HUES64 (cell line): ENCODE results near the gene BMPER.
"Not testable (repeated sequence)": the region's sequence is repeated elsewhere in the genome, so short reads cannot be mapped to it uniquely, and the experiment has no call there.

Source experiments
- H3K27ac ChIP-seq: 2 replicates; pipeline ENCODE4 v1.7.0; 2013; ENCODE audit warnings: low read depth, low read length, inconsistent platforms
- H3K27me3 ChIP-seq: 2 replicates; pipeline ENCODE4 v1.6.1; 2013; ENCODE audit warnings: mild to moderate bottlenecking, low read length; ENCODE audit not compliant: insufficient read depth
- H3K36me3 ChIP-seq: 2 replicates; pipeline ENCODE4 v1.6.1; 2013; ENCODE audit warnings: mild to moderate bottlenecking, low read length; ENCODE audit not compliant: insufficient read depth
- H3K4me1 ChIP-seq: 2 replicates; pipeline ENCODE4 v1.6.1; 2013; ENCODE audit warnings: mild to moderate bottlenecking, low read length, moderate library complexity; ENCODE audit not compliant: insufficient read depth
- H3K4me3 ChIP-seq: 2 replicates; pipeline ENCODE4 v1.5.1; 2013; ENCODE audit warnings: mild to moderate bottlenecking, low read length, moderate library complexity
- H3K9ac ChIP-seq: 2 replicates; pipeline ENCODE4 v1.6.1; 2013; ENCODE audit warnings: mild to moderate bottlenecking, low read depth, low read length
- H3K9me3 ChIP-seq: 2 replicates; pipeline ENCODE4 v1.6.1; 2013; ENCODE audit warnings: low read depth, low read length; ENCODE audit not compliant: insufficient read depth
- WGBS: fragments of 150-250, 120-280 bp; methylation state at CpG from one replicate; pipeline ENCODE4 v1.1.7; 2013; ENCODE audit warnings: missing lambda C conversion rate; 5-methylcytosine and 5-hydroxymethylcytosine counted together

BMPER gene

GRCh38 chr7:34174688-34175616 lies 269.6 kb downstream of the BMPER start:
- Histone ChIP-seq H3K9ac (peak overlapping the region; percentile 66; the same call in 1 of the 2 replicates), H3K4me3 (peak overlapping the region; percentile 48)
- not testable (repeated sequence) for H3K27ac ChIP-seq, H3K9me3 ChIP-seq, H3K27me3 ChIP-seq, H3K36me3 ChIP-seq, H3K4me1 ChIP-seq
- 51% methylated on average over 30 of the region's 32 CpGs for WGBS

- Histone ChIP-seq H3K4me1 (no peaks in the 10 kb centered on the region), H3K27me3 (no peaks in the 10 kb centered on the region), H3K36me3 (no peaks in the 10 kb centered on the region), H3K9ac (no peak overlapping the region), H3K4me3 (peak overlapping the region; percentile 48; the same call in 1 of the 2 replicates), H3K9me3 (peaks cover 5% of the 10 kb centered on the region; the same call in 1 of the 2 replicates), H3K27ac (no peak overlapping the region)
- 81% methylated on average over 3 of the region's 3 CpGs for WGBS
These were observed 270.5 kb downstream of the BMPER start for GRCh38 chr7:34175837-34176236.

GRCh38 chr7:34177476-34177875 lies 272.1 kb downstream of the BMPER start:
- no peaks in the 10 kb centered on the region for H3K27me3 ChIP-seq
- H3K27ac ChIP-seq = no peak overlapping the region
- no peak overlapping the region for H3K4me3 ChIP-seq
- H3K9me3 ChIP-seq = peaks cover 5% of the 10 kb centered on the region; the same call in 1 of the 2 replicates
- H3K4me1 ChIP-seq = no peaks in the 10 kb centered on the region
- H3K9ac ChIP-seq = no peak overlapping the region
- whole genome bisulfite sequencing = 100% methylated on average over 1 of the region's 3 CpGs
- H3K36me3 ChIP-seq = no peaks in the 10 kb centered on the region

GRCh38 chr7:34181271-34181958 lies 276.1 kb downstream of the BMPER start:
- no peaks in the 10 kb centered on the region for H3K27me3 ChIP-seq
- H3K4me1 ChIP-seq = no peaks in the 10 kb centered on the region
- 94% methylated on average over 3 of the region's 3 CpGs for WGBS
- H3K9me3 ChIP-seq = no peaks in the 10 kb centered on the region
- H3K36me3 ChIP-seq = no peaks in the 10 kb centered on the region
- no peak overlapping the region for H3K27ac ChIP-seq
- H3K9ac ChIP-seq = no peak overlapping the region
- no peak overlapping the region for H3K4me3 ChIP-seq

- H3K27ac ChIP-seq = no peak overlapping the region
- no peak overlapping the region for H3K9ac ChIP-seq
- no peaks in the 10 kb centered on the region for H3K4me1 ChIP-seq
- WGBS = no CpG with 5 or more reads among the region's 1 CpG
- no peak overlapping the region for H3K4me3 ChIP-seq
- no peaks in the 10 kb centered on the region for H3K27me3 ChIP-seq
- H3K36me3 ChIP-seq = no peaks in the 10 kb centered on the region
- H3K9me3 ChIP-seq = no peaks in the 10 kb centered on the region
These were observed 279.1 kb downstream of the BMPER start for GRCh38 chr7:34184466-34184865.

- 100% methylated on average over 1 of the region's 2 CpGs for WGBS
- Histone ChIP-seq H3K4me1 (no peaks in the 10 kb centered on the region), H3K27ac (no peak overlapping the region), H3K36me3 (no peaks in the 10 kb centered on the region), H3K27me3 (no peaks in the 10 kb centered on the region), H3K9me3 (no peaks in the 10 kb centered on the region), H3K4me3 (no peak overlapping the region), H3K9ac (no peak overlapping the region)
These were observed 282.5 kb downstream of the BMPER start for GRCh38 chr7:34187798-34188307.

- WGBS = 88% methylated on average over 3 of the region's 3 CpGs
- H3K27me3 ChIP-seq = no peaks in the 10 kb centered on the region
- H3K27ac ChIP-seq = no peak overlapping the region
- H3K4me1 ChIP-seq = no peaks in the 10 kb centered on the region
- H3K9ac ChIP-seq = no peak overlapping the region
- no peaks in the 10 kb centered on the region for H3K9me3 ChIP-seq
- no peak overlapping the region for H3K4me3 ChIP-seq
- no peaks in the 10 kb centered on the region for H3K36me3 ChIP-seq
These were observed 283.7 kb downstream of the BMPER start for GRCh38 chr7:34189031-34189430.

- H3K27me3 ChIP-seq = no peaks in the 10 kb centered on the region
- 93% methylated on average over 4 of the region's 4 CpGs for WGBS
- H3K4me3 ChIP-seq = no peak overlapping the region
- no peak overlapping the region for H3K27ac ChIP-seq
- H3K9me3 ChIP-seq = no peaks in the 10 kb centered on the region
- no peaks in the 10 kb centered on the region for H3K4me1 ChIP-seq
- no peaks in the 10 kb centered on the region for H3K36me3 ChIP-seq
- H3K9ac ChIP-seq = no peak overlapping the region
These were observed 285.0 kb downstream of the BMPER start for GRCh38 chr7:34190299-34190698.

- Histone ChIP-seq H3K4me3 (no peak overlapping the region), H3K4me1 (no peaks in the 10 kb centered on the region), H3K36me3 (no peaks in the 10 kb centered on the region), H3K27me3 (no peaks in the 10 kb centered on the region), H3K27ac (no peak overlapping the region), H3K9me3 (no peaks in the 10 kb centered on the region), H3K9ac (no peak overlapping the region)
- 94% methylated on average over 8 of the region's 8 CpGs for WGBS
These were observed 285.8 kb downstream of the BMPER start for GRCh38 chr7:34191162-34191561.

GRCh38 chr7:34191771-34192479 lies 286.6 kb downstream of the BMPER start:
- no peaks in the 10 kb centered on the region for H3K36me3 ChIP-seq
- H3K9ac ChIP-seq = no peak overlapping the region
- WGBS = 86% methylated on average over 6 of the region's 6 CpGs
- no peak overlapping the region for H3K4me3 ChIP-seq
- H3K4me1 ChIP-seq = no peaks in the 10 kb centered on the region
- H3K27ac ChIP-seq = no peak overlapping the region
- H3K9me3 ChIP-seq = no peaks in the 10 kb centered on the region
- no peaks in the 10 kb centered on the region for H3K27me3 ChIP-seq

GRCh38 chr7:34192906-34193305 lies 287.6 kb downstream of the BMPER start:
- no peak overlapping the region for H3K4me3 ChIP-seq
- 100% methylated on average over 1 of the region's 1 CpG for WGBS
- H3K4me1 ChIP-seq = no peaks in the 10 kb centered on the region
- no peaks in the 10 kb centered on the region for H3K27me3 ChIP-seq
- no peaks in the 10 kb centered on the region for H3K36me3 ChIP-seq
- H3K9me3 ChIP-seq = no peaks in the 10 kb centered on the region
- no peak overlapping the region for H3K9ac ChIP-seq
- no peak overlapping the region for H3K27ac ChIP-seq
